Astrocyte of the spinal cord (primary cell): Measurements from ENCODE around the gene CRACDL.
A peak's percentile ranks its signal among the peaks of the same experiment; 100 is the strongest.

Experiments
- DNase-seq: peaks from one replicate; pipeline ENCODE4 v3.0.0; 2011; ENCODE audit warnings: low read depth, low spot score
- H3K4me3 ChIP-seq: 2 replicates; pipeline ENCODE4 v1.5.1; 2011; ENCODE audit warnings: low read depth, mild to moderate bottlenecking, low read length, moderate library complexity
- in situ Hi-C: cut with HindIII; loops from 2 replicates; pipeline ENCODE4 v1.10.0; 2017; ENCODE audit warnings: low sequenced_read_pairs
- TF ChIP-seq, protein P1 (sequence below): IDR thresholded peaks from 2 replicates; pipeline ENCODE4 v1.5.1; 2012; ENCODE audit warnings: low read depth, mild to moderate bottlenecking, low read length, inconsistent platforms

The CRACDL gene

DNA sequence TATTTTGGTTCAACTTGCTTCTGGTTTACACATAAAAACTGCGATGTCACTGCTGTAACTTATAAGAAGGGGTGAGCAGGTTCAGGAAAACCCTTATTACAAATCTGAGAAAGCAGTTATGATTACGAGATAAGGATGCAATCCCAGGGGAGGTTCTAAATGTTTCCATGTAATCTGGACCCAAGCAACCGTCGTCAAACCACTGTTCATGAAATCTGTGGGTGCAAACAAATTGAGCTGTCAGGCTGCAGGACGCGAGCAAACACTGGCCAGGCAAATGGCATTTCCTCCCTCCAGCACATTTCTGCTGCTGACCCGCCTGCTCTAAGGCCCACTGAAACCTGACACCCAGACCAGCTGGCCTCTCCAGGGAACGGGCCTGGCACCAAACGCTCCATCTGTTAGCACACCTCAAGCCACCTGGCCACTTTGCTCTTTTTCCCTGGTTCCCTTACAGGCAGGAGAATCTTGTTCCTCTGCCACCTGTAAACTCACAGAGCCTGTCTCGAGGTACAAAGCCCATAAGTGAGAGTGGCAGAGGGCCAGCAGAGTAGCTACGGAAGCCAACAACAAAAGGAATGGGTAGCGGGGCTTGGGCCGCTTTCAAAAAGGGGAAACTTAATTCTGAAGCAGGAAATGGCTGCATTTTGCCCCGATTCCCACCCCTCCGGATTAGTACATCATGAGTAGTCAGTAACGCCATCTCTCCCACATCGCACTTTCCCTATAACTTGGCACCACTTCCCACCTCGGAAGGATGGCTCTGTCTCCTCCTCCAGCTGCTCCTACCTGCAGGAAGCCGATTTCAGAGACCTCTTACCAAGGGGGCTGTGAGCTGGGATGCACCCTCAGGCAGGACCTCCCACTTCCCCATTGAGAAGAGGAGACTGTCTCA, 26.5 kb downstream of the CRACDL start:
- peak; percentile 76 for DNase-seq
- in situ Hi-C loops, result no loop called here
- TF ChIP-seq, protein P1, sequence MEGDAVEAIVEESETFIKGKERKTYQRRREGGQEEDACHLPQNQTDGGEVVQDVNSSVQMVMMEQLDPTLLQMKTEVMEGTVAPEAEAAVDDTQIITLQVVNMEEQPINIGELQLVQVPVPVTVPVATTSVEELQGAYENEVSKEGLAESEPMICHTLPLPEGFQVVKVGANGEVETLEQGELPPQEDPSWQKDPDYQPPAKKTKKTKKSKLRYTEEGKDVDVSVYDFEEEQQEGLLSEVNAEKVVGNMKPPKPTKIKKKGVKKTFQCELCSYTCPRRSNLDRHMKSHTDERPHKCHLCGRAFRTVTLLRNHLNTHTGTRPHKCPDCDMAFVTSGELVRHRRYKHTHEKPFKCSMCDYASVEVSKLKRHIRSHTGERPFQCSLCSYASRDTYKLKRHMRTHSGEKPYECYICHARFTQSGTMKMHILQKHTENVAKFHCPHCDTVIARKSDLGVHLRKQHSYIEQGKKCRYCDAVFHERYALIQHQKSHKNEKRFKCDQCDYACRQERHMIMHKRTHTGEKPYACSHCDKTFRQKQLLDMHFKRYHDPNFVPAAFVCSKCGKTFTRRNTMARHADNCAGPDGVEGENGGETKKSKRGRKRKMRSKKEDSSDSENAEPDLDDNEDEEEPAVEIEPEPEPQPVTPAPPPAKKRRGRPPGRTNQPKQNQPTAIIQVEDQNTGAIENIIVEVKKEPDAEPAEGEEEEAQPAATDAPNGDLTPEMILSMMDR, result no peak
- no peak overlapping the region for H3K4me3 ChIP-seq

DNA sequence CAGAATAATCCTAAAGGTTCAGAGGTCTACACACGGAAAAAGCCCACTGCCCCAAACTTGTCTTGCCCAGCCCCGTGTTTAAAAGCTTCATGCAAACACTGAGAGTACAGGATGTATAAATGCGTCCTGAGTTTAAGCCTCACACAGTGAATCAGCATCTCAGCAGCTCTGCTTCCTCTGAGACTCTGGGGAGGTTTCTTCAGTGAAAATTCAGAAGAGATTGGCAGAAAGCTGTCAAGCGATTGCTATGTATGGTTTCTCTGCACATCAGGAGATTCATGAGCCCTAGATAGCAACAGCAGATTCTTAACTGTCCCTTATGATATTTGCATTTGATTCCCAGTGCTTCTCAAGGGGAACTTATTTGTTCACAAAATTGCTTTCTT, 27.1 kb downstream of the CRACDL start:
- no peak overlapping the region for H3K4me3 ChIP-seq
- DNase-seq, result peak; percentile 46
- TF ChIP-seq, protein P1, result no peak
- in situ Hi-C loops, result no loop called here

DNA sequence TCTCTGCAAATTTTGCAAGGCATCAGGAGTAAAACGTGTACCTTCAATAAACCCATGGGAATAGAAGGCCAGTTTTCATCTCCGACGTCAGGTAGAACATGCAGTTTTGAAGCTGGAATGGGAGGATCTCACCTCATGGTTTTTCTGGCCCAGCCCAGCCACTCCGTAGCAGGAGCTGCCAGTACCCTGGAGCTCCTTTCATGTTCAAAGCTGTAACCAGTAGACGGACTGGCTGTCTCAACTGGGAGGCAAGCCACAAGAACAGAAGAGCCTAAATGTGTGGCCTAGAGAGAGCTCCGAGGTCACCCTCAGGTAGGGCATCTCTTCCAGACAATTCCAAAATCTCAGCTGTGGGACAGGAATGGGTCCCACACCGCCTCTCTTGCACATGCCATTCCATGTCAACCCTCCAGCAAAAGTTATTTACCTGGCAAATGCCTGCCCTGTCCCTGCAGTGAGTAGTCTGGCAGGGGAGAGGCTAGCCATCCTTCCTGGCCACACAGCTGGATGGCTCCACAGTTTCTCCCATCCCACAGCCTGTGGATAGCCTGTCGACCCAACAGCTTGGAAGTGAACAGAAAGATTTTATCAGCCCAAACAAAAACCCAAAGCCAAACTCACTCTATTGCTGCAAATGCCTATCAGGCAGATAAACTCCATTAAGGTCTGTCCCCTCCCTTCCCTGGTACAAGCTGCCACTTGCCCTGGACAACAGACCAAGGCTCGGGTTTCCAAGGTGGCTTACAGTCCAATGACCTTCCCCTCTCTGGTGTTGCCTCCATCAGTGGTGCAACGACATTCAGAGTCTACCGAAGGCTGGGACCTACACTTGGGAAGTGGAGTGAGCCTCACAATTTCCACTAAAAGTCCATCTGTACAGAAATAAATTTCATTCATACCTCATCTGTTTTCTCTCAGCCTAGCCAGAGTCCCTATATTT, 27.8 kb downstream of the CRACDL start:
- DNase-seq, result no peak
- in situ Hi-C loops, result no loop called here
- TF ChIP-seq, protein P1, result no peak
- no peak overlapping the region for H3K4me3 ChIP-seq

DNA sequence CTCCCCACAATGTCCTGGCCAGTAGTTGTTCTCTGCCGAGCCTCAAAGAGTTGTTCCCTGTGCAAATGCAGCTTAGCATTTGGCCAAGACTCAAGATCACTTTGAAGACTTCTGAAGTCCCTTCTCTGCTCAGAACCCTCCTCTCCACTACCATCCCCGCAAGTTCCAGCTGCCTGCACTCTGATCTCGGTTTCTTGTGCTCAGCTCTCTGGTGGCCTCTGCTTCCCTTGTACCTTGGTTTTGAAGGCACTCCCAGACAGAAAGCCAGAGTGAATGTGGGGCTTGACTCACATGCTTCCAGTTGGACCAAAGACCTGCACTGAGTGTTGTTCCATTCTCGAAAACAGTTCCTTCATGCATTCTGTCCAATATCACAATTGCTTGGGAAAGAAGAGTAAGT, 28.6 kb downstream of the CRACDL start:
- in situ Hi-C loops, result no loop called here
- H3K4me3 ChIP-seq, result no peak overlapping the region
- TF ChIP-seq, protein P1, result no peak
- no peak for DNase-seq

DNA sequence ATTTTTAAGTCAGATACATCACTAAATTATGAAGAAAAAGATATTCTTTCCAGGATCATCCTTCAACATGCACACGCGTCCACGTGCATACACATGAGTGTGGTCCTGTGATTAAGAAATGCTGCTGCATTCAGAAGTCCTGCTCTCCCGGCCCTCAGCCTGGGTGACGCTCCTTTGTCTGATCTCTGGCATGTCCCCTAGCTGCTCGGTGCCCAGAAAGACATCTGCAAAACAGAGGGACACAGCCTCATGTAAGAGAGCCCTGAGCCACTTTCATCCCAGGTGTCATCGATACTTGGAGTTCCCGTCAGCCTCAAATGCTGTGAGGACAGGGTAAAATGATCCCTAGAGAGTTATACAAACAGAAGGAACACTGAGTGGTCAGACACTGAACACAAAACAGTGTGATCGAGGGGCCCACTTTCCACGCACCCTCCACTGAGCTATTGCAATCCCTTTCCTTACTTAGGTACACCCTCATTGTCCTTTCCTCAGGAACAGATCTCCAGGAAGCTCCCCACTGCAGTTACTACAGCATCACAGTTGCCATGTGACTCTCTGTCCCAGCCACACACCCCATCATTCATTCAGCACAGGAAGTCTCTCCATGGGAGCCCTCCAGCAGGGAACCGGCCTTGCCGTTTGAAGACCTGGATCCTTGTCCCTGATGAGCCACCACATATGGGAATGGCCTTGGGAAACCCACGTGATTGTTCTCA, 32.1 kb downstream of the CRACDL start:
- TF ChIP-seq, protein P1, result no peak
- DNase-seq, result no peak
- in situ Hi-C loops, result no loop called here
- no peak overlapping the region for H3K4me3 ChIP-seq

DNA sequence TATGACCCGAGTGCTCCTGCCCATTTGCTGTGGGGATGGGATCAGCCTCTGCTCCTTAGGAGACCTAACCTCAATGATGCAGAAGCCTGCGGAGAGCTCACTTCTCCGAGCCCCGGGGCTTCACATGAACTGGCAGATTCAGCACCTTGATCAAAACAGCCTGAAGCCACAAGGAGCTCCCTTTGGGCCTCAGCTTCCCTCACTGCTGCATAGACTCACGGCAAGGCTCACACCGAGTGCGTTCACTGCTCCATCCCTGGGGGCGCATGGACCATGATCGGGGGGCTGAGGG, 33.0 kb downstream of the CRACDL start:
- DNase-seq, result no peak
- in situ Hi-C loops, result no loop called here
- H3K4me3 ChIP-seq, result no peak overlapping the region
- TF ChIP-seq, protein P1, result no peak
